Measurements from ENCODE around the gene RNF214. TPM values are rescaled to one million over a fixed set of nuclear protein-coding genes. Genes with fewer than 3 reads are reported as not detected.

Gene RNF214
- total RNA-seq, 1 experiment from 2014 or later = 7.4 TPM

- CTCF ChIA-PET = no interaction called here
- Histone ChIP-seq H3K9me2 (replicated peaks; ENCODE audit: low read length) (no peaks in the 10 kb centered on the region), H3K4me2 (ENCODE audit: low read length) (no peak overlapping the region), H3K79me2 (ENCODE audit: low read length) (no peaks in the 10 kb centered on the region), H3K9ac (ENCODE audit: low read length) (no peak overlapping the region), H3K27ac (ENCODE audit: low read length) (no peak overlapping the region), H4K20me1 (ENCODE audit: low read length) (no peaks in the 10 kb centered on the region), H3F3A (ENCODE audit: low read length, unreplicated experiment) (no peaks in the 10 kb centered on the region), H2AFZ (ENCODE audit: low read length) (no peak overlapping the region), H3K4me3 (ENCODE audit: low read length) (no peak overlapping the region), H3K36me3 (ENCODE audit: low read depth, low read length) (peaks cover 12% of the 10 kb centered on the region; the same call in 1 of the 2 replicates), H3K4me1 (ENCODE audit: insufficient read depth, low read length) (no peaks in the 10 kb centered on the region), H3K27me3 (ENCODE audit: low read length) (no peaks in the 10 kb centered on the region), H3K9me3 (ENCODE audit: low read length) (0 out of 2 replicates have a peak, but pooled peaks cover 4% of the 10 kb centered on the region)
- no peak for DNase-seq
- ATAC-seq = no peak
- TF ChIP-seq CTCF (conservative IDR thresholded peaks at IDR 0.05; ENCODE audit: low read depth, low read length) (no peak), EZH2 (IDR thresholded peaks at IDR 0.05; ENCODE audit: low read length, unreplicated experiment) (no peak), EZH2phosphoT487 (IDR thresholded peaks at IDR 0.05; ENCODE audit: borderline replicate concordance, low read length) (no peak)
- no TSS peak for BruUV-seq (replicated peaks)
- intact Hi-C loops (cut with micrococcal nuclease) = no loop called here
- POLR2A ChIA-PET (ENCODE audit: unreplicated experiment) = no interaction called here
Measured at GRCh38 chr11:117273550-117274289, 41.2 kb downstream of the RNF214 start.

- no peaks in the 10 kb centered on the region for H3K27me3 ChIP-seq (ENCODE audit: low read length)
- H3K9me2 ChIP-seq (replicated peaks; ENCODE audit: low read length) = no peaks in the 10 kb centered on the region
- ChIA-PET POLR2A (ENCODE audit: unreplicated experiment) (no interaction called here), CTCF (no interaction called here)
- no TSS peak for BruUV-seq (replicated peaks)
- ATAC-seq = no peak
- H3K36me3 ChIP-seq (ENCODE audit: low read depth, low read length) = peaks cover 17% of the 10 kb centered on the region
- no peak overlapping the region for H3K9ac ChIP-seq (ENCODE audit: low read length)
- peaks cover 17% of the 10 kb centered on the region for H3K4me1 ChIP-seq (ENCODE audit: insufficient read depth, low read length)
- peaks cover 5% of the 10 kb centered on the region for H3F3A ChIP-seq (ENCODE audit: low read length, unreplicated experiment)
- H2AFZ ChIP-seq (ENCODE audit: low read length) = no peak overlapping the region
- TF ChIP-seq EZH2 (IDR thresholded peaks at IDR 0.05; ENCODE audit: low read length, unreplicated experiment) (no peak), CTCF (conservative IDR thresholded peaks at IDR 0.05; ENCODE audit: low read depth, low read length) (no peak), EZH2phosphoT487 (IDR thresholded peaks at IDR 0.05; ENCODE audit: borderline replicate concordance, low read length) (no peak)
- no peak overlapping the region for H3K4me2 ChIP-seq (ENCODE audit: low read length)
- H3K9me3 ChIP-seq (ENCODE audit: low read length) = 0 out of 2 replicates have a peak, but pooled peaks cover 3% of the 10 kb centered on the region
- H3K27ac ChIP-seq (ENCODE audit: low read length) = no peak overlapping the region
- no peak overlapping the region for H3K4me3 ChIP-seq (ENCODE audit: low read length)
- no peaks in the 10 kb centered on the region for H4K20me1 ChIP-seq (ENCODE audit: low read length)
- no peaks in the 10 kb centered on the region for H3K79me2 ChIP-seq (ENCODE audit: low read length)
- intact Hi-C loops (cut with micrococcal nuclease) = no loop called here
- no peak for DNase-seq
Measured at GRCh38 chr11:117278347-117278746, 45.9 kb downstream of the RNF214 start.

GRCh38 chr11:117279711-117280376, 47.4 kb downstream of the RNF214 start:
- intact Hi-C loops (cut with micrococcal nuclease) = no loop called here
- no peak overlapping the region for H3K4me2 ChIP-seq (ENCODE audit: low read length)
- no peaks in the 10 kb centered on the region for H4K20me1 ChIP-seq (ENCODE audit: low read length)
- H2AFZ ChIP-seq (ENCODE audit: low read length) = no peak overlapping the region
- no peaks in the 10 kb centered on the region for H3K9me2 ChIP-seq (replicated peaks; ENCODE audit: low read length)
- peaks cover 17% of the 10 kb centered on the region for H3K4me1 ChIP-seq (ENCODE audit: insufficient read depth, low read length)
- H3K9me3 ChIP-seq (ENCODE audit: low read length) = no peaks in the 10 kb centered on the region
- CTCF ChIA-PET = no interaction called here
- DNase-seq (no peak), ATAC-seq (no peak)
- no peak overlapping the region for H3K27ac ChIP-seq (ENCODE audit: low read length)
- BruUV-seq (replicated peaks) = no TSS peak
- H3K27me3 ChIP-seq (ENCODE audit: low read length) = no peaks in the 10 kb centered on the region
- POLR2A ChIA-PET (ENCODE audit: unreplicated experiment) = no interaction called here
- TF ChIP-seq EZH2phosphoT487 (IDR thresholded peaks at IDR 0.05; ENCODE audit: borderline replicate concordance, low read length) (no peak), EZH2 (IDR thresholded peaks at IDR 0.05; ENCODE audit: low read length, unreplicated experiment) (no peak), CTCF (conservative IDR thresholded peaks at IDR 0.05; ENCODE audit: low read depth, low read length) (no peak)
- no peaks in the 10 kb centered on the region for H3K79me2 ChIP-seq (ENCODE audit: low read length)
- H3F3A ChIP-seq (ENCODE audit: low read length, unreplicated experiment) = peaks cover 5% of the 10 kb centered on the region
- no peak overlapping the region for H3K4me3 ChIP-seq (ENCODE audit: low read length)
- H3K9ac ChIP-seq (ENCODE audit: low read length) = no peak overlapping the region
- peaks cover 14% of the 10 kb centered on the region; the same call in 1 of the 2 replicates for H3K36me3 ChIP-seq (ENCODE audit: low read depth, low read length)

All from PC-3 (cell line).